Measurements from ENCODE around the gene HAPLN2. TPM values are rescaled to one million over a fixed set of nuclear protein-coding genes. Genes with fewer than 3 reads are reported as not detected.
A peak's percentile ranks its signal among the peaks of the same experiment; 100 is the strongest.

HAPLN2 gene
- total and polyA plus RNA-seq, 2 of the 8 experiments (the other 6 are each of a cell fraction or from before 2014, with no cell fraction given) = 0.19 to 0.51 TPM

DNA sequence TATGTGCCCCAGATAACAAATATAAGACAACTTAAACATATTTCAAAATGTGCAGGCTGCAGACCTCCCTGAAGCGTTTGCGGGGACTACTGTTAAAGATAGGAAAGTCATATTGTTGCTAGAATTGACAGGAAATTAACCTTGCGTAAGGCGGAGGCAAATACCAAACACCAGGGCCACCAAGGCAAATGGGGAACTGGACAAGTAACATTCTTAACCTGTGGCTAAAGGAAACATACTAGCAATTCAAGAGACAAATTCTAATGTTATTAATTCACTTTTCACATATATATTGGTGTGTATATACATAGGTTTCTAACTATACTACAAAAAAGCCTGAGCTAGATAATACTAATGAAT is 6.8 kb downstream of the HAPLN2 start:
- no peak overlapping the region for H3K14ac ChIP-seq (ENCODE audit: insufficient read length)
- POLR2A ChIA-PET (ENCODE audit: partially characterized antibody) = interaction anchor here (1.3 to 5.8 kb wide), 4 partner anchors 17 to 50 kb away, joined by 3 to 46 read pairs (median 9); partner anchors contain the start of gene NES
- H3K56ac ChIP-seq (replicated peaks; ENCODE audit: insufficient read length, low read depth, low read length) = no peak overlapping the region
- no peak overlapping the region for H3K4ac ChIP-seq (replicated peaks; ENCODE audit: insufficient read length, low read depth, low read length)
- no peak for TF ChIP-seq CBX5 (IDR thresholded peaks at IDR 0.05; ENCODE audit: low read depth, low read length)
- TF ChIP-seq RAD21 (IDR thresholded peaks at IDR 0.05 in 1 of 2, conservative IDR thresholded peaks at IDR 0.05 in 1 of 2; ENCODE audit: low read depth in 2 of 2, low read length in 2 of 2) = no peak
- TF ChIP-seq, protein P1, sequence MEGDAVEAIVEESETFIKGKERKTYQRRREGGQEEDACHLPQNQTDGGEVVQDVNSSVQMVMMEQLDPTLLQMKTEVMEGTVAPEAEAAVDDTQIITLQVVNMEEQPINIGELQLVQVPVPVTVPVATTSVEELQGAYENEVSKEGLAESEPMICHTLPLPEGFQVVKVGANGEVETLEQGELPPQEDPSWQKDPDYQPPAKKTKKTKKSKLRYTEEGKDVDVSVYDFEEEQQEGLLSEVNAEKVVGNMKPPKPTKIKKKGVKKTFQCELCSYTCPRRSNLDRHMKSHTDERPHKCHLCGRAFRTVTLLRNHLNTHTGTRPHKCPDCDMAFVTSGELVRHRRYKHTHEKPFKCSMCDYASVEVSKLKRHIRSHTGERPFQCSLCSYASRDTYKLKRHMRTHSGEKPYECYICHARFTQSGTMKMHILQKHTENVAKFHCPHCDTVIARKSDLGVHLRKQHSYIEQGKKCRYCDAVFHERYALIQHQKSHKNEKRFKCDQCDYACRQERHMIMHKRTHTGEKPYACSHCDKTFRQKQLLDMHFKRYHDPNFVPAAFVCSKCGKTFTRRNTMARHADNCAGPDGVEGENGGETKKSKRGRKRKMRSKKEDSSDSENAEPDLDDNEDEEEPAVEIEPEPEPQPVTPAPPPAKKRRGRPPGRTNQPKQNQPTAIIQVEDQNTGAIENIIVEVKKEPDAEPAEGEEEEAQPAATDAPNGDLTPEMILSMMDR (IDR thresholded peaks at IDR 0.05; ENCODE audit: control extremely low read depth in 1 of 3, insufficient read depth in 1 of 3, low read depth in 1 of 3, low read length in 3 of 3) = no peak
- TF ChIP-seq BCL11A (IDR thresholded peaks at IDR 0.05; ENCODE audit: low read depth in 2 of 2, low read length in 2 of 2) = no peak
- no peak for TF ChIP-seq MAFK (IDR thresholded peaks at IDR 0.05; ENCODE audit: low read depth, low read length)
- TF ChIP-seq, protein P2, sequence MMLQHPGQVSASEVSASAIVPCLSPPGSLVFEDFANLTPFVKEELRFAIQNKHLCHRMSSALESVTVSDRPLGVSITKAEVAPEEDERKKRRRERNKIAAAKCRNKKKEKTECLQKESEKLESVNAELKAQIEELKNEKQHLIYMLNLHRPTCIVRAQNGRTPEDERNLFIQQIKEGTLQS (IDR thresholded peaks at IDR 0.05; ENCODE audit: insufficient read depth, low read depth, low read length) = 0 out of 2 replicates have a peak, but pooled peaks have one; percentile 7
- no peak for TF ChIP-seq CTBP2 (IDR thresholded peaks at IDR 0.05; ENCODE audit: borderline replicate concordance, insufficient read depth, insufficient read length, low read length)
- TF ChIP-seq RNF2 (IDR thresholded peaks at IDR 0.05; ENCODE audit: borderline replicate concordance, low read depth, low read length, missing control alignments, poor library complexity, severe bottlenecking) = no peak
- no peak overlapping the region for H2BK5ac ChIP-seq (ENCODE audit: low read depth, low read length)
- CTCF ChIA-PET (ENCODE audit: partially characterized antibody) = interaction anchor here (0.7 to 43.0 kb wide), 24 partner anchors 9 to 236 kb away, joined by 3 to 868 read pairs (median 7); partner anchors contain the start of genes BCAN, CRABP2, NES and TTC24
- H3K9ac ChIP-seq (replicated peaks in 1 of 4; ENCODE audit: extremely low read depth in 1 of 4, low read depth in 3 of 4, low read length in 3 of 4) = no peak overlapping the region
- H3K36me3 ChIP-seq (ENCODE audit: control insufficient read depth in 2 of 4, insufficient read depth in 4 of 4, low read length in 3 of 4) = no peaks in the 10 kb centered on the region; a peak in 1 of 8 replicates
- peaks cover 20% of the 10 kb centered on the region; the same call in 1 of the 2 replicates for H3K23me2 ChIP-seq (ENCODE audit: low read depth, low read length)
- 46% methylated on average over 4 of the region's 4 CpGs; no CpG with 5 or more reads in 1 of the 2 experiments for WGBS, 2 experiments (ENCODE audit: extremely low coverage in 1 of 2, insufficient coverage in 1 of 2, insufficient read length in 1 of 2, insufficient replicate concordance in 2 of 2, low coverage in 1 of 2, low lambda C conversion rate in 2 of 2, missing lambda C conversion rate in 1 of 2)
- H3K4me2 ChIP-seq (ENCODE audit: insufficient read depth in 1 of 2, low read depth in 2 of 2, low read length in 2 of 2) = peak overlapping the region in 1 of 2 experiments; percentile 81; a peak in 1 of 4 replicates
- no peak overlapping the region for H2AFZ ChIP-seq (ENCODE audit: low read length)
- H3K4me1 ChIP-seq (replicated peaks in 1 of 4; ENCODE audit: control insufficient read depth in 3 of 4, insufficient read depth in 4 of 4, low read length in 3 of 4) = peaks cover 0 to 9% (median 2%) of the 10 kb centered on the region in 4 experiments; a peak in 5 of 7 replicates
- FAIRE-seq (no peak), DNase-seq (ENCODE audit: low read depth in 1 of 2, low spot score in 2 of 2) (no peak)
- H3K79me1 ChIP-seq (ENCODE audit: low read depth, low read length) = no peaks in the 10 kb centered on the region
- H3K27me3 ChIP-seq (replicated peaks in 1 of 4; ENCODE audit: control insufficient read depth in 3 of 4, extremely low read depth in 1 of 4, insufficient read depth in 3 of 4, low read length in 3 of 4) = peaks cover 31 to 47% (median 37%) of the 10 kb centered on the region in 4 experiments
- H2BK15ac ChIP-seq (ENCODE audit: low read length) = no peak overlapping the region
- H4K20me1 ChIP-seq (replicated peaks in 1 of 2; ENCODE audit: control insufficient read depth in 1 of 2, insufficient read depth in 2 of 2, low read length in 2 of 2) = peaks cover 0 to 1% of the 10 kb centered on the region in 2 experiments
- no peak overlapping the region for H2AK5ac ChIP-seq (ENCODE audit: low read depth, low read length)
- no peak overlapping the region for H4K91ac ChIP-seq (replicated peaks; ENCODE audit: insufficient read length, low read length)
- H3K79me2 ChIP-seq (ENCODE audit: control insufficient read depth in 1 of 2, insufficient read depth in 2 of 2, low read length in 2 of 2) = no peaks in the 10 kb centered on the region
- H2BK12ac ChIP-seq (ENCODE audit: low read depth, low read length) = no peak overlapping the region
- H3K18ac ChIP-seq (ENCODE audit: extremely low read depth, low read length) = no peak overlapping the region
- no peaks in the 10 kb centered on the region for H3K9me3 ChIP-seq (ENCODE audit: insufficient read depth in 2 of 2, low read depth in 1 of 2, low read length in 1 of 2)
- H3K4me3 ChIP-seq (ENCODE audit: extremely low read depth in 1 of 4, insufficient read depth in 2 of 4, low read depth in 3 of 4, low read length in 4 of 4) = 0 out of 8 replicates have a peak overlapping the region, but pooled peaks of 1 of the 4 experiments have one; percentile 71
- H2BK20ac ChIP-seq (ENCODE audit: low read length) = no peak overlapping the region
- no peak overlapping the region for H3K27ac ChIP-seq (ENCODE audit: low read depth, low read length)
- H4K8ac ChIP-seq (ENCODE audit: extremely low read depth, insufficient read depth, low read length) = no peak overlapping the region
- no peak overlapping the region for H4K5ac ChIP-seq (ENCODE audit: insufficient read length, low read depth, low read length)
- H2BK120ac ChIP-seq (replicated peaks; ENCODE audit: low read depth, low read length) = no peak overlapping the region
- no peak overlapping the region for H3K23ac ChIP-seq (ENCODE audit: insufficient read length)

All from H1 (cell line).